Stimulated activated effector memory CD8-positive, alpha-beta T cell treated with anti-CD3 and anti-CD28 coated beads, Interleukin-12 subunit alpha, Interleukin-12 subunit beta, amount 100 ng/mL, for 72 hours (primary cell): ENCODE measurements around the gene USP47.

Experiments
- ATAC-seq: fragments of 150-1000 bp; cut with Tn5 transposase; 2 replicates; pipeline ENCODE4 v1.10.0; 2021
- DNase-seq, 2 donors: peaks; one replicate each; pipeline ENCODE4 v3.0.0; 2021 to 2022; ENCODE audit warnings: low spot score in 2 of 2
- H3K27ac Mint-ChIP-seq: one replicate; pipeline ENCODE4 v1.8.0; 2022; ENCODE audit warnings: mild to moderate bottlenecking, mixed read lengths
- H3K36me3 Mint-ChIP-seq: one replicate; pipeline ENCODE4 v1.8.0; 2022; ENCODE audit warnings: mild to moderate bottlenecking, mixed read lengths
- H3K4me1 Mint-ChIP-seq: one replicate; pipeline ENCODE4 v1.8.0; 2022; ENCODE audit warnings: mixed read lengths
- H3K4me3 Mint-ChIP-seq: one replicate; pipeline ENCODE4 v1.8.0; 2022; ENCODE audit warnings: mild to moderate bottlenecking, mixed read lengths
- H3K9me3 Mint-ChIP-seq: one replicate; pipeline ENCODE4 v1.8.0; 2022; ENCODE audit warnings: mixed read lengths

The USP47 gene

DNA sequence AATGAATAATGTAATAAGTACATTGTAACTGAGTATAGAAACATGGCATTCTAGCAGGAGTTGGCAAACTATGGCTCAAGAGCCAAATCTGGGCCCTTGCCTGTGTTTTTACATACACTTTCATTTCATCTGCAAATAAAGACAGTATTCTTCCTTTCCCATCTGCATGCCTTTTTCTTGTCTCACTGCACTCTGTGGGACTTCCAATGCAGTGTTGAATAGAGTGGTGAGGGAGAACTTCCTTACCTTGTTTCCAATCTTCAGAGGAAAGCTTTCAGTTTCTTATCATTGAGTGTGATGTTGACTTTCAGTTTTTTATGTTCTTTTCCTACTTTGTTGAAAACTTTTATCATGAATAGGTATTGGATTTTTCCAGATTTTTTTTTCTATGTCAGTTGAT lies 82.1 kb downstream of the USP47 start:
- peaks cover 83% of the 10 kb centered on the region for H3K36me3 Mint-ChIP-seq
- no peak for ATAC-seq
- H3K4me1 Mint-ChIP-seq = peaks cover 18% of the 10 kb centered on the region
- H3K27ac Mint-ChIP-seq = no peak overlapping the region
- DNase-seq = no peak
- no peak overlapping the region for H3K4me3 Mint-ChIP-seq
- no peaks in the 10 kb centered on the region for H3K9me3 Mint-ChIP-seq

DNA sequence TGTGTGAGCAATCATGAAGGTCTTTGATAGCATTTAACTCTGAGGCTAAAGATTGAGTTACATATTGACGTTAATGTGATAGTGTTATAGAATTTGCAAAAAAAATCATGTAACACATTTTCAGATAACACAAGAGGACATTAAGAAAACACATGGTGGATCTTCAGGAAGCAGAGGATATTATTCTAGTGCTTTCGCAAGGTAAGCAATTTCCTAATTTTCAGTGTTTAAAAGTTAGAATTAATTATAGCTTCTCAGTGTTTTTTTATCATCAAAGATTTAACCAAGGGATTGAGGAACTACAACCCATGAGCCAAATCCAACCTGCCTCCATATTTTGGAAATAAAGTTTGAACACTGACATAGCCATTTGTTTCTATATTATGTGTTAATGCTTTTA lies 88.1 kb downstream of the USP47 start:
- no peak for DNase-seq
- no peak overlapping the region for H3K27ac Mint-ChIP-seq
- peaks cover 18% of the 10 kb centered on the region for H3K4me1 Mint-ChIP-seq
- no peaks in the 10 kb centered on the region for H3K9me3 Mint-ChIP-seq
- ATAC-seq = no peak
- peaks cover 84% of the 10 kb centered on the region for H3K36me3 Mint-ChIP-seq
- H3K4me3 Mint-ChIP-seq = no peak overlapping the region

DNA sequence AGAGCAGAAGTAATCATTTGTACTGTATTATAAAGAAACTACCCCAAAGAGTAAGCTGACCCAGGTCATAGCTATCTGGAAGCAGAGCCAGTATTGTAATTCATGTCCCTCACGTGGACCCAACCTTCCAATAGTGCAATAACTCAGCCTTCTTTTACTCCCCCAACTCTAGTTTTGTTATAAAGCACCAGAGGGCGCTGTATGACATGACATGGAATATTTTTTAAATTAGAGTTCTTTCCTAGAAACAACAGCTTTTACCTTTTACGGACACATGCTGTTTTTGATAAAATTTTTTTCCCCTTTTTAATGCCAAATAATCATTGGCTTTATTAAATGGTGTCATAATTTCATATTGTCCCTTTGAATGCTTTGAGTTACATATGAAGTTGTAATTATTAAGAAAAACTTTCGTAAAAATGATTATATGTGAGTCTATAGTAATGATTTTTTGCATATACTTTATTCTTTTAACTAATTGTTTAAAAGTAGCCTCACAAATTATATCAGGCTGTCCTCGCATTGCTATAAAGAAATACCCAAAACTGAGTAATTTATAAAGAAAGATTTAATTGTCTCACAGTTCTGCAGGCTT lies 89.8 kb downstream of the USP47 start:
- ATAC-seq (no peak), DNase-seq (no peak)
- peaks cover 7% of the 10 kb centered on the region for H3K4me1 Mint-ChIP-seq
- no peaks in the 10 kb centered on the region for H3K9me3 Mint-ChIP-seq
- H3K4me3 Mint-ChIP-seq = no peak overlapping the region
- no peak overlapping the region for H3K27ac Mint-ChIP-seq
- peaks cover 82% of the 10 kb centered on the region for H3K36me3 Mint-ChIP-seq

DNA sequence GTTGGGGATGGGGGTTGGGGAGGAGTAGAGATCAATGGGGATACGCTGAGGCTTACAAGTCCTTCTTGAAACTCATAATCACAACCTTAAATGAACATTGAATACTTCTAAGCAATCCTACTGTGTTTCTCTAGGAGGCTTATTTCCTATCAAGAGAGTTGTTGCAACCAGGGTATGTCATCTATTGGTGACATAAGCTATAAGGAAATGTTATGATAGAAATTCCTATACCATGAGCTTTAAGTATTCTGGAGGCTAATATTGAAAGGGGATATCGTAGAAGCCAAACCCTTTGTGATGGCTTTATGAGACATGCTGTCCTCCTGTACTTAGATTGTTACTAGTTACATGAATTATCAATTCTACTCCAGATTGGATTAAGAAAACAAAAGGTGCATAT lies 93.8 kb downstream of the USP47 start:
- Mint-ChIP-seq H3K9me3 (no peaks in the 10 kb centered on the region), H3K4me3 (no peak overlapping the region), H3K36me3 (peaks cover 97% of the 10 kb centered on the region), H3K27ac (no peak overlapping the region), H3K4me1 (no peaks in the 10 kb centered on the region)
- no peak for ATAC-seq
- DNase-seq = no peak

DNA sequence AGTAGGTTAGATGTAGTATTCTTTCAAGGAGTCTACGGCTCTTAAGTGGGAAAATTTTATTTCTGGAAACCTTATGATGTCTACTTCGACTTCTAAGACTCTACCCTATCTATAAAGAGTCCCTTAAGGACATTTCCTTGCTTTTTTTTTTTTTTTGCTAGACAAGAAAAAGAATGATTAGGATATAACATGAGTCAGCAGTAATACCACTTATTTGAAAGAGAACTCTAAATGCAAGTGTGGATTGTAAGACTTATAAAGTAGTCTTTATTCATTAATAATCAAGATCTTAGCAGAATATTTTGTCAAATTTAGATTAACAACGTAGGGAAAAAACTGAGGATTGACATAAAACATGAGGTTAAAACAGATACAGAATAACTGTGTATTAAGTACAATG lies 95.7 kb downstream of the USP47 start:
- no peak overlapping the region for H3K4me3 Mint-ChIP-seq
- ATAC-seq (no peak), DNase-seq (no peak)
- H3K27ac Mint-ChIP-seq = no peak overlapping the region
- H3K36me3 Mint-ChIP-seq = peaks cover 97% of the 10 kb centered on the region
- H3K9me3 Mint-ChIP-seq = no peaks in the 10 kb centered on the region
- no peaks in the 10 kb centered on the region for H3K4me1 Mint-ChIP-seq

DNA sequence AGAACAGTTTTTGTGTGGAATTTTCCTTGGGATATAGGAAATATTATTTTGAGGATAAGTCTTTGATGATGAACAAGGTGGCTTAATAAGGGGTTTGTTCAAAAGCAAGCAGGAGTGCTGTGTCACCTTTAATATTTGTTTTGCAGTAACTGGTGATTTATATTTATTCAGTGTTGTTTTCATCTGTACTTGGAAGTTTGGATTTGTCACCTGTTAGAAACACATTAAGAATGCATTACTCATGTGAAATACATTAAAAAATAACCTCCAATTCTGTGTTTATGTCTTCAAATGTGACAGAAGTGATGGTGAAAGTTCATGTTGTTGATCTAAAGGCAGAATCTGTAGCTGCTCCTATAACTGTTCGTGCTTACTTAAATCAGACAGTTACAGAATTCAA lies 96.2 kb downstream of the USP47 start:
- Mint-ChIP-seq H3K36me3 (peaks cover 97% of the 10 kb centered on the region), H3K4me1 (no peaks in the 10 kb centered on the region), H3K4me3 (no peak overlapping the region), H3K27ac (peak overlapping the region; percentile 13), H3K9me3 (no peaks in the 10 kb centered on the region)
- ATAC-seq (no peak), DNase-seq (no peak)

DNA sequence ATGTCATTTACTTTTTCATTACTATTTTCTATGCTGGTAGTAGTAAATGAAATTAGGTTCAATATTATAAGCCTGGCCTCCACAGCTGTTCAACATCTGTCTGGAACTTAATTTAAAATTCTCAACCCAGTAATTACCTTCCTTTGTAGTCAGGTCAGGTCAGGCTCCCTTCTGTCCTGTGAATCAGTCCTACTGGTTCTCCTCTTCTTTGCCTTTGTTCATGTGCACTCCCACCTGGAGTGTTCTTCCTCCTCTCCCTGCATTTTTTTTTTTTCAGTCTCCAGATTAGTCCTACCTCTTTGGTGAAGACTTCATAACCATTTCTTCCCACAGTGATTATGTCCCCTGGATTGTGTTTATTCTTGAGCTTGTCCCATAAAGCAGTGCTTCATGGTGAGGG lies 98.8 kb downstream of the USP47 start:
- H3K4me1 Mint-ChIP-seq = no peaks in the 10 kb centered on the region
- H3K4me3 Mint-ChIP-seq = no peak overlapping the region
- peak overlapping the region; percentile 27 for H3K27ac Mint-ChIP-seq
- H3K9me3 Mint-ChIP-seq = no peaks in the 10 kb centered on the region
- H3K36me3 Mint-ChIP-seq = peaks cover 95% of the 10 kb centered on the region
- no peak for DNase-seq
- ATAC-seq = no peak

DNA sequence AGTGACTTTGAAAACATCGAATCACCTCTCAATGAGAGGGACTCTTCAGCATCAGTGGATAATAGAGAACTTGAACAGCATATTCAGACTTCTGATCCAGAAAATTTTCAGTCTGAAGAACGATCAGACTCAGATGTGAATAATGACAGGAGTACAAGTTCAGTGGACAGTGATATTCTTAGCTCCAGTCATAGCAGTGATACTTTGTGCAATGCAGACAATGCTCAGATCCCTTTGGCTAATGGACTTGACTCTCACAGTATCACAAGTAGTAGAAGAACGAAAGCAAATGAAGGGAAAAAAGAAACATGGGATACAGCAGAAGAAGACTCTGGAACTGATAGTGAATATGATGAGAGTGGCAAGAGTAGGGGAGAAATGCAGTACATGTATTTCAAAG lies 100.9 kb downstream of the USP47 start:
- H3K4me3 Mint-ChIP-seq = no peak overlapping the region
- ATAC-seq (no peak), DNase-seq (no peak)
- H3K9me3 Mint-ChIP-seq = no peaks in the 10 kb centered on the region
- no peaks in the 10 kb centered on the region for H3K4me1 Mint-ChIP-seq
- peaks cover 87% of the 10 kb centered on the region for H3K36me3 Mint-ChIP-seq
- peak overlapping the region; percentile 65 for H3K27ac Mint-ChIP-seq

DNA sequence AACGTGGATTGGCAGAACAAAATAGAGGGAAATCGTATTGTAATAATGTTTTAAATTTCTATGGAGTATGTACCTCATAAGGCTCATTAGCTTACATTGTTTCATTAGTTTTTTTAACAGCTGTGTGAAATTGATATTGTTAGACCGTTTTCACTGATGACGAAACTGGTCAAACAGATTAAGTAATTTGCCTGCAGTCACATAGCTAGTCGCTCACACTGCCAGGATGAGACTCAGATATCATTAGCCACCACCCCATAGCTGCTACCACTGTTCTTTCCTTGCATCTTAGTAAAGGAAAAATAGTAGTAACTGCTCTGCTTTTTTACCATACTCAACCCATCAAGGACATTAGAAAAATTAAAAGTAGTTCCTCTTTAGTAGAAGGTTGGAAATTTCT lies 102.7 kb downstream of the USP47 start:
- no peaks in the 10 kb centered on the region for H3K4me1 Mint-ChIP-seq
- no peaks in the 10 kb centered on the region for H3K9me3 Mint-ChIP-seq
- no peak overlapping the region for H3K27ac Mint-ChIP-seq
- no peak for DNase-seq
- peaks cover 82% of the 10 kb centered on the region for H3K36me3 Mint-ChIP-seq
- no peak for ATAC-seq
- H3K4me3 Mint-ChIP-seq = no peak overlapping the region

DNA sequence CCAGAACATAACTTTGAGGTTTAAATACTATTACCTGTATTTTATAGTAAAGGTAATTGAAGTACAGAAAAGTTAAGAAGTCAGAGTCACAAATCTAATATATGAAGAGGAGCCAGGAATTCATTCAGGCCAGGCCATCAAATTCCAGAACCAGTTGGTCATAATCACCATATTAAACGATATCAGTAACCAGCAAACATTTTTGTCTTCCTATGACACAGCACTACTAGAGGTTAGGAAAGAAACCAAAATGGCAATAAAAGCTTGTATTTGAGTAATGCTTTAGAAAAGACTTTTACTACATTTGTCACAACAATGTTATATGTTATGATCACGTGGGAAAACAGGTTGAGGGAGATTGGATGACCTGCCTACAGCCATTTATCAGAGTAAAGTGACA lies 104.4 kb downstream of the USP47 start:
- peak overlapping the region; percentile 87 for H3K27ac Mint-ChIP-seq
- no peak overlapping the region for H3K4me3 Mint-ChIP-seq
- no peaks in the 10 kb centered on the region for H3K9me3 Mint-ChIP-seq
- H3K36me3 Mint-ChIP-seq = peaks cover 82% of the 10 kb centered on the region
- no peak for DNase-seq
- H3K4me1 Mint-ChIP-seq = no peaks in the 10 kb centered on the region
- ATAC-seq = no peak

DNA sequence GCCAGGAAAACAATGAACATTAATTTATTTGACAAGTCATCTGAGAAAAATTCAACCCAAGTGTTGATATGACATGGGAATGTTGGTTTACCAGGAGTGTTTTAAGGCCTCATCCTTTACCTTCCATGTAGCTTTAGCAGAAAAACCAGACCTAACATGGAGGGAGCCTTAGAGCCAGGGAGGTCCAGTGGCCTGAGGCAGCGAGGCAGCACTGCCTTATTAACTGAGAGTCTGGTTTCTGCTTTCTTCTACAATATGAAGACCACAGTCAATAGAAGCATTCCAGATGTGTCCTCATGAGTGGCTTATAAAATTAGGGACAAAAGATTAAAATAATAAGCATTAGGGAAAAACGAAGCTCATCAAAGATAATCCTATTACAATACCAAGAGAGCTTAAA lies 105.1 kb downstream of the USP47 start:
- H3K36me3 Mint-ChIP-seq = peaks cover 82% of the 10 kb centered on the region
- DNase-seq (no peak), ATAC-seq (no peak)
- no peaks in the 10 kb centered on the region for H3K9me3 Mint-ChIP-seq
- no peaks in the 10 kb centered on the region for H3K4me1 Mint-ChIP-seq
- H3K4me3 Mint-ChIP-seq = no peak overlapping the region
- no peak overlapping the region for H3K27ac Mint-ChIP-seq

DNA sequence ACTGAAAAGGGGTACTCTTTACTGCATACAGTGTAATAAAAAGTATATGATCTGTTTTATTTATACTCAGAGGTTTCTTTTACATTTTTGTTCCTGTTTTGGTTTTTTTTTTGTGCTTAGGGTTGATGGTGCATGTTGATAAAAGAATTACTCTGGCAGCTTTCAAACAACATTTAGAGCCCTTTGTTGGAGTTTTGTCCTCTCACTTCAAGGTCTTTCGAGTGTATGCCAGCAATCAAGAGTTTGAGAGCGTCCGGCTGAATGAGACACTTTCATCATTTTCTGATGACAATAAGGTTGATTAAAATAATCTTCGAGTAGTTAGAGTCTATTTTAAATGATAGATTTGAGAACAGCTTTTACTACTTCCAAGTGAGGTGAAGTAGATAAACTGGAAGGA lies 106.1 kb downstream of the USP47 start:
- no peak for ATAC-seq
- H3K4me1 Mint-ChIP-seq = no peaks in the 10 kb centered on the region
- H3K4me3 Mint-ChIP-seq = no peak overlapping the region
- no peaks in the 10 kb centered on the region for H3K9me3 Mint-ChIP-seq
- peaks cover 82% of the 10 kb centered on the region for H3K36me3 Mint-ChIP-seq
- DNase-seq = no peak
- peak overlapping the region; percentile 38 for H3K27ac Mint-ChIP-seq

DNA sequence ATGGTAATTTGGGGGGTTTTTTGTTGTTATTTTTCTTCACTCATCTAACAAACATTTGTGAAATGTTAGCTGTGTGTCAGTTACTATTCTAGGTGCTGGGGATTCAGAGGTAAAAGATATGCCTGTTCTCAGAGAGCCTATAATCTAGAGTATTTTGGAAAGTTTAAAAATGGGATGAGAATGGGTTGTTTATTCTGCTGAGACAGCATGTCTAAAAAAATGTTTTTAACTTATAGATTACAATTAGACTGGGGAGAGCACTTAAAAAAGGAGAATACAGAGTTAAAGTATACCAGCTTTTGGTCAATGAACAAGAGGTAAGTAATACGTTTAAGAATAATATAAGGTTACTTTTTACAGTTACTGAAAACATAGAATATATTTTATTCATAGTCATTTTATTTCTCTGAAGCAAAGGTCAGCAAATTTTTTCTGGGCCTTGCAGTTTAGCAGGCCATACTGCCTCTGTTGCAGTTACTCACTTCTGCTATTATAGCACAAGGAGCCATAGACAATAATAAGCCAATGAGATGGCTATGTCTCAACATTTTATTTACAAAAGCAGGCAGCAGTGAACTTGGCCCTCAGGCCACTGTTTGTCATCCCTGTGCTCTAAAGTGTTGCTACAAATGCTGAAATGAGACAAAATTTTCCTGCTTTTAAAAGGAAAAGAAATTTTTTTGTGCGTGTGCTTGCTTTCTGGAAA lies 106.6 kb downstream of the USP47 start:
- Mint-ChIP-seq H3K36me3 (peaks cover 82% of the 10 kb centered on the region), H3K27ac (peak overlapping the region; percentile 38), H3K4me1 (no peaks in the 10 kb centered on the region), H3K9me3 (no peaks in the 10 kb centered on the region), H3K4me3 (no peak overlapping the region)
- ATAC-seq (no peak), DNase-seq (no peak)

DNA sequence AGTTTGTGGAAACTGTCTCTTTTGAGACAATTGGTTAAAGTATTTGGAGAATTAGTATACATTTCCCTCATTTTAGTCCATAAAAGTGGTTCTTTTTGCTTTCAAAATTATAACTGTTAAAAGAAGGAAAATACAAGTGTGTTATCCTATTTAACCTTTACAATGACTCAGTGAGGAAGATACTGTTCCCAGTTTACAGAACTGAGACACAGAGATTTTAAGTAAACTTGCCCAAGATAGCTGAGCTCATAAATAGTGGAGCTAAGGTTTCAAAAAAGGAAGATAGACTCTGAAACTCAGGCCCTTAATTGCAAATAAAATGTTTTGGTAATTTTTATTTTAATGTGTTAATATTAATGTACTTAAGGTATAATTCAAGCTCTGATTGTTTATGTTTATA lies 107.7 kb downstream of the USP47 start:
- Mint-ChIP-seq H3K4me3 (no peak overlapping the region), H3K27ac (no peak overlapping the region), H3K9me3 (no peaks in the 10 kb centered on the region), H3K4me1 (no peaks in the 10 kb centered on the region), H3K36me3 (peaks cover 82% of the 10 kb centered on the region)
- DNase-seq = no peak
- no peak for ATAC-seq

DNA sequence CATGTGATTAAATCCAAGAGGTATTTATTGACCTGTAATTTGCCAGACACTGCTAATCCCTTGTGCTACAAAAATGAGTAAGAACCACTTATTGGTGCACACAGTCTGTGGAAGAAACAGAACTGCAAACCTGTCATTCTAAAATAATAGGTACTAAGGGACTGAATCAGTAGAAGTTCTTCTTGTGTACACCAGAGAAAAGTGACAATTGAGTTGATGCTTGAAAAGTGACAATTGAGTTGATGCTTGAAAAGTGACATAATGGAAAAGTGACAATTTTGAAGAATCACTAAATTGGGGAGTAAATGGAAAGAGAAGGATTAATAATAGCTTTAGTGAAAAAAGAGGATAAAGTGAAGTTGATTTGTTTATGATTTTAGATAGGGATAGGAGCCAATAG lies 110.3 kb downstream of the USP47 start:
- peaks cover 91% of the 10 kb centered on the region for H3K36me3 Mint-ChIP-seq
- H3K9me3 Mint-ChIP-seq = no peaks in the 10 kb centered on the region
- peak overlapping the region; percentile 2 for H3K27ac Mint-ChIP-seq
- ATAC-seq = no peak
- no peaks in the 10 kb centered on the region for H3K4me1 Mint-ChIP-seq
- H3K4me3 Mint-ChIP-seq = no peak overlapping the region
- DNase-seq = no peak

DNA sequence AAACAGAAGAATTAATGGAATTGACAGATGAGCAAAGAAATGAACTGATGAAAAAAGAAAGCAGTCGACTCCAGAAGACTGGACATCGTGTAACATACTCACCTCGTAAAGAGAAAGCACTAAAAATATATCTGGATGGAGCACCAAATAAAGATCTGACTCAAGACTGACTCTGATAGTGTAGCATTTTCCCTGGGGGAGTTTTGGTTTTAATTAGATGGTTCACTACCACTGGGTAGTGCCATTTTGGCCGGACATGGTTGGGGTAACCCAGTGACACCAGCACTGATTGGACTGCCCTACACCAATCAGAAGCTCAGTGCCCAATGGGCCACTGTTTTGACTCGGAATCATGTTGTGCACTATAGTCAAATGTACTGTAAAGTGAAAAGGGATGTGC lies 114.2 kb downstream of the USP47 start:
- no peak for ATAC-seq
- Mint-ChIP-seq H3K36me3 (peaks cover 72% of the 10 kb centered on the region), H3K27ac (no peak overlapping the region), H3K4me3 (no peak overlapping the region), H3K4me1 (peaks cover 20% of the 10 kb centered on the region), H3K9me3 (no peaks in the 10 kb centered on the region)
- no peak for DNase-seq
